CD4-positive, alpha-beta T cell (primary cell): Measurements from ENCODE around the gene BRIX1. TPM values are rescaled to one million over a fixed set of nuclear protein-coding genes. Genes with fewer than 3 reads are reported as not detected.
"Not testable (repeated sequence)": the region's sequence is repeated elsewhere in the genome, so short reads cannot be mapped to it uniquely, and the experiment has no call there.

ENCODE experiments used
- ATAC-seq: fragments of 200-7000 bp; cut with Tn5 transposase; one replicate; pipeline ENCODE4 v1.10.0; 2022; ENCODE audit warnings: mild to moderate bottlenecking; ENCODE audit not compliant: poor library complexity
- CTCF ChIA-PET: fragments of 350-600 bp; sonication (Branson Sonifier 250); formaldehyde crosslinking; loops from one replicate; lab custom pipeline; 2021; ENCODE audit warnings: antibody characterized with exemption, inconsistent platforms; lab: Charles Lee
- POLR2A ChIA-PET: fragments of 350-600 bp; sonication (Branson Sonifier 250); formaldehyde crosslinking; loops from one replicate; lab custom pipeline; 2021; ENCODE audit warnings: antibody characterized with exemption, inconsistent platforms; lab: Charles Lee
- DNase-seq, 14 experiments: peaks; one replicate each; pipeline ENCODE4 v3.0.0-alpha.2; 2013 to 2020; ENCODE audit warnings: mixed read lengths in 2 of 14
- H3K27ac ChIP-seq, 2 donors: one replicate each; pipeline versions ENCODE4 v1.5.1 to v1.7.0; 2013; ENCODE audit warnings: low read length in 2 of 2, low read depth in 1 of 2, mild to moderate bottlenecking in 1 of 2
- H3K27me3 ChIP-seq, 2 experiments: 1 replicate in 1 of 2; 2 replicates in 1 of 2; pipeline versions ENCODE4 v1.6.1 to v1.7.0; 2013; ENCODE audit warnings: low read length in 2 of 2, control low read depth in 1 of 2, mild to moderate bottlenecking in 1 of 2, moderate library complexity in 1 of 2; ENCODE audit not compliant: insufficient read depth in 2 of 2, control insufficient read depth in 1 of 2
- H3K36me3 ChIP-seq: one replicate; pipeline ENCODE4 v1.6.1; 2013; ENCODE audit warnings: low read length, control low read depth; ENCODE audit not compliant: insufficient read depth
- H3K4me1 ChIP-seq: one replicate; pipeline ENCODE4 v1.6.1; 2013; ENCODE audit warnings: low read length, control low read depth; ENCODE audit not compliant: insufficient read depth
- H3K4me3 ChIP-seq: one replicate; pipeline ENCODE4 v1.5.1; 2013; ENCODE audit warnings: mild to moderate bottlenecking, low read length, moderate library complexity
- H3K9me3 ChIP-seq, 2 experiments: 1 replicate in 1 of 2; 2 replicates in 1 of 2; pipeline versions ENCODE4 v1.6.1 to v1.7.0; 2013; ENCODE audit warnings: low read length in 2 of 2, mild to moderate bottlenecking in 2 of 2, control low read depth in 1 of 2, moderate library complexity in 1 of 2; ENCODE audit not compliant: control insufficient read depth in 1 of 2, insufficient read depth in 1 of 2
- H3K27ac Mint-ChIP-seq: one replicate; pipeline ENCODE4 v1.8.0; 2020; ENCODE audit warnings: mixed read lengths
- H3K27me3 Mint-ChIP-seq: one replicate; pipeline ENCODE4 v1.8.0; 2021; ENCODE audit warnings: mixed read lengths
- H3K36me3 Mint-ChIP-seq: one replicate; pipeline ENCODE4 v1.8.0; 2021; ENCODE audit warnings: low read depth, mixed read lengths
- H3K4me1 Mint-ChIP-seq: one replicate; pipeline ENCODE4 v1.8.0; 2021; ENCODE audit warnings: low read depth, mixed read lengths
- H3K4me3 Mint-ChIP-seq: one replicate; pipeline ENCODE4 v1.8.0; 2020; ENCODE audit warnings: mild to moderate bottlenecking, mixed read lengths
- H3K9me3 Mint-ChIP-seq: one replicate; pipeline ENCODE4 v1.8.0; 2020; ENCODE audit warnings: mixed read lengths
- intact Hi-C, 2 experiments: fragments of 100-400 bp; cut with DNase I in 1 of 2; cut with micrococcal nuclease in 1 of 2; formaldehyde crosslinking; loops; one replicate each; pipeline versions ENCODE4 v1.15.1 to v1.9.0; 2023 to 2025; cut with DNase I, micrococcal nuclease
- total RNA-seq, 174 experiments: library from RNA in 2 of 174; stranded (reverse) in 2 of 174; gene quantifications; one replicate each; pipeline ENCODE4 v1.2.3 and lab custom pipeline; 2021 to 2026
- TF ChIP-seq, protein P1 (sequence below): fragments of 200-600 bp; IDR thresholded peaks from one replicate; pipeline ENCODE4 v1.8.0; 2022; ENCODE audit warnings: antibody characterized with exemption, mild to moderate bottlenecking

BRIX1 gene
- total RNA-seq, 2 experiments from 2014 or later = 29.7 to 30.2 TPM

- Histone ChIP-seq H3K27ac (no peak overlapping the region), H3K4me1 (peaks cover 27% of the 10 kb centered on the region), H3K27me3 (no peaks in the 10 kb centered on the region), H3K4me3 (no peak overlapping the region), H3K36me3 (peaks cover 38% of the 10 kb centered on the region), H3K9me3 (no peaks in the 10 kb centered on the region)
- TF ChIP-seq, protein P1, sequence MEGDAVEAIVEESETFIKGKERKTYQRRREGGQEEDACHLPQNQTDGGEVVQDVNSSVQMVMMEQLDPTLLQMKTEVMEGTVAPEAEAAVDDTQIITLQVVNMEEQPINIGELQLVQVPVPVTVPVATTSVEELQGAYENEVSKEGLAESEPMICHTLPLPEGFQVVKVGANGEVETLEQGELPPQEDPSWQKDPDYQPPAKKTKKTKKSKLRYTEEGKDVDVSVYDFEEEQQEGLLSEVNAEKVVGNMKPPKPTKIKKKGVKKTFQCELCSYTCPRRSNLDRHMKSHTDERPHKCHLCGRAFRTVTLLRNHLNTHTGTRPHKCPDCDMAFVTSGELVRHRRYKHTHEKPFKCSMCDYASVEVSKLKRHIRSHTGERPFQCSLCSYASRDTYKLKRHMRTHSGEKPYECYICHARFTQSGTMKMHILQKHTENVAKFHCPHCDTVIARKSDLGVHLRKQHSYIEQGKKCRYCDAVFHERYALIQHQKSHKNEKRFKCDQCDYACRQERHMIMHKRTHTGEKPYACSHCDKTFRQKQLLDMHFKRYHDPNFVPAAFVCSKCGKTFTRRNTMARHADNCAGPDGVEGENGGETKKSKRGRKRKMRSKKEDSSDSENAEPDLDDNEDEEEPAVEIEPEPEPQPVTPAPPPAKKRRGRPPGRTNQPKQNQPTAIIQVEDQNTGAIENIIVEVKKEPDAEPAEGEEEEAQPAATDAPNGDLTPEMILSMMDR = no peak
- peak overlapping the region; percentile 20 for H3K4me3 Mint-ChIP-seq
- ChIA-PET CTCF (no interaction called here), POLR2A (interaction anchor here (4.2 kb wide), 1 partner anchor 11 kb away, joined by 217 read pairs; the partner anchor contains the start of gene DNAJC21)
- no peaks in the 10 kb centered on the region for H3K27me3 Mint-ChIP-seq
- no peaks in the 10 kb centered on the region for H3K9me3 Mint-ChIP-seq
- ATAC-seq = no peak
- peaks cover 42% of the 10 kb centered on the region for H3K36me3 Mint-ChIP-seq
- H3K4me1 Mint-ChIP-seq = peaks cover 35% of the 10 kb centered on the region
- intact Hi-C loops = loop anchor here (1.0 to 10.0 kb wide), 4 partner anchors 10 to 1957 kb away; partner anchors contain the start of genes NIPBL (in 2 of the 2) and AMACR (in 1 of the 2)
- DNase-seq = no peak
- peak overlapping the region; percentile 1 for H3K27ac Mint-ChIP-seq
These were observed 2.5 kb downstream of the BRIX1 start for GRCh38 chr5:34918025-34918424.

- TF ChIP-seq, protein P1 = no peak
- DNase-seq = peak in 2 of 14 experiments; percentile 11 to 26
These were observed 3.6 kb downstream of the BRIX1 start for GRCh38 chr5:34919077-34919476.

DNA sequence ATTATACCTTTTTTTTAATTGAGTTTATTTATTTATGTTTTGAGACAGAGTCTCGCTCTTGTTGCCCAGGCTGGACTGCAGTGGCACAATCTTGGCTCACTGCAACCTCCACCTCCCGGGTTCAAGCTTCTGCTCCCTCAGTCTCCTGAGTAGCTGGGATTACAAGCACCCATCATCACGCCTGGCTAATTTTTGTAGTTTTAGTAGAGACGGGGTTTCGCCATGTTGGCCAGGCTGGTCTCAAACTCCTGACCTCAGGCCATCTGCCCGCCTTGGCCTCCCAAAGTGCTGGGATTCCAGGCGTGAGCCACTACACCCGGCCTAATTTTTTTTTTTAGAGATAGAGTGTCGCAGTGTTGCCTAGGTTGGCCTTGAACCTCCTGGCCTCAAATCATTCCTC is 7.7 kb downstream of the BRIX1 start:
- H3K9me3 Mint-ChIP-seq, H3K27ac Mint-ChIP-seq, H3K4me3 ChIP-seq, H3K9me3 ChIP-seq, H3K27me3 Mint-ChIP-seq, H3K27ac ChIP-seq, H3K4me1 ChIP-seq, ATAC-seq, DNase-seq, H3K4me1 Mint-ChIP-seq, H3K27me3 ChIP-seq, H3K4me3 Mint-ChIP-seq: not testable (repeated sequence)
- POLR2A ChIA-PET = interaction anchor here (1.6 kb wide), 1 partner anchor 8 kb away, joined by 15 read pairs; the partner anchor contains the start of genes BRIX1 and RAD1
- CTCF ChIA-PET = interaction anchor here (1.2 kb wide), 1 partner anchor 8 kb away, joined by 6 read pairs; the partner anchor contains the start of genes BRIX1 and RAD1
- intact Hi-C loops = loop anchor here in 1 of 2 experiments (10.0 kb wide), 1 partner anchor 1322 kb away; the partner anchor contains the start of gene NADK2
- H3K36me3 ChIP-seq = peaks cover 75% of the 10 kb centered on the region
- peaks cover 67% of the 10 kb centered on the region for H3K36me3 Mint-ChIP-seq

More at GRCh38 chr5:34919077-34919476, 3.6 kb downstream of the BRIX1 start:
- Histone ChIP-seq H3K27me3 (no peaks in the 10 kb centered on the region), H3K9me3 (no peaks in the 10 kb centered on the region), H3K36me3 (peaks cover 48% of the 10 kb centered on the region), H3K27ac (no peak overlapping the region), H3K4me3 (no peak overlapping the region), H3K4me1 (peaks cover 24% of the 10 kb centered on the region)
- ChIA-PET CTCF (interaction anchor here (0.7 kb wide), 1 partner anchor 85 kb away, joined by 3 read pairs; no protein-coding TSS in a partner anchor), POLR2A (interaction anchor here (1.2 kb wide), 1 partner anchor 10 kb away, joined by 7 read pairs; the partner anchor contains the start of gene DNAJC21)
- intact Hi-C loops = loop anchor here (5.0 to 10.0 kb wide), 3 partner anchors 674 to 1956 kb away; partner anchors contain the start of genes NIPBL (in 2 of the 2) and AMACR (in 1 of the 2)
- Mint-ChIP-seq H3K27ac (no peak overlapping the region), H3K4me3 (no peak overlapping the region), H3K4me1 (peaks cover 28% of the 10 kb centered on the region), H3K9me3 (no peaks in the 10 kb centered on the region), H3K27me3 (no peaks in the 10 kb centered on the region), H3K36me3 (peaks cover 47% of the 10 kb centered on the region)
- ATAC-seq = no peak
